ENCODE results near the gene SAMSN1.
"Not testable (repeated sequence)": the region's sequence is repeated elsewhere in the genome, so short reads cannot be mapped to it uniquely, and the experiment has no call there.

The SAMSN1 gene

GRCh38 chr21:14495075-14495474 lies 51.0 kb downstream of the SAMSN1 start:
- no peaks in the 10 kb centered on the region for H3K36me3 ChIP-seq (ENCODE audit: control insufficient read depth in 1 of 2, insufficient read depth in 2 of 2, low read length in 2 of 2)
- H3K27ac ChIP-seq (ENCODE audit: low read length): no peak overlapping the region
- no peaks in the 10 kb centered on the region for H3K4me1 ChIP-seq (ENCODE audit: control insufficient read depth in 1 of 2, insufficient read depth in 2 of 2, low read length in 2 of 2)
- H3K9me3 ChIP-seq (ENCODE audit: control insufficient read depth in 1 of 2, low read length in 2 of 2): no peaks in the 10 kb centered on the region
- no peaks in the 10 kb centered on the region for H3K27me3 ChIP-seq (ENCODE audit: low read depth, low read length)
- H3K4me3 ChIP-seq (ENCODE audit: low read depth in 1 of 2, low read length in 2 of 2): no peak overlapping the region

- not testable (repeated sequence) for H3K27me3 ChIP-seq (ENCODE audit: low read depth, low read length); H3K9me3 ChIP-seq (ENCODE audit: control insufficient read depth in 1 of 2, low read length in 2 of 2); H3K27ac ChIP-seq (ENCODE audit: low read length); H3K4me3 ChIP-seq (ENCODE audit: low read depth in 1 of 2, low read length in 2 of 2); H3K4me1 ChIP-seq (ENCODE audit: control insufficient read depth in 1 of 2, insufficient read depth in 2 of 2, low read length in 2 of 2); H3K36me3 ChIP-seq (ENCODE audit: control insufficient read depth in 1 of 2, insufficient read depth in 2 of 2, low read length in 2 of 2)
Measured at GRCh38 chr21:14494181-14494580, 51.9 kb downstream of the SAMSN1 start.

- no peaks in the 10 kb centered on the region for H3K27me3 ChIP-seq (ENCODE audit: low read depth, low read length)
- H3K4me3 ChIP-seq (ENCODE audit: low read depth in 1 of 2, low read length in 2 of 2): no peak overlapping the region
- no peak overlapping the region for H3K27ac ChIP-seq (ENCODE audit: low read length)
- H3K36me3 ChIP-seq (ENCODE audit: control insufficient read depth in 1 of 2, insufficient read depth in 2 of 2, low read length in 2 of 2): no peaks in the 10 kb centered on the region
- no peaks in the 10 kb centered on the region for H3K9me3 ChIP-seq (ENCODE audit: control insufficient read depth in 1 of 2, low read length in 2 of 2)
- H3K4me1 ChIP-seq (ENCODE audit: control insufficient read depth in 1 of 2, insufficient read depth in 2 of 2, low read length in 2 of 2): no peaks in the 10 kb centered on the region
Measured at GRCh38 chr21:14493731-14494130, 52.4 kb downstream of the SAMSN1 start.

- no peaks in the 10 kb centered on the region for H3K4me1 ChIP-seq (ENCODE audit: control insufficient read depth in 1 of 2, insufficient read depth in 2 of 2, low read length in 2 of 2)
- H3K27ac ChIP-seq (ENCODE audit: low read length): no peak overlapping the region
- H3K4me3 ChIP-seq (ENCODE audit: low read depth in 1 of 2, low read length in 2 of 2): no peak overlapping the region
- no peaks in the 10 kb centered on the region for H3K36me3 ChIP-seq (ENCODE audit: control insufficient read depth in 1 of 2, insufficient read depth in 2 of 2, low read length in 2 of 2)
- no peaks in the 10 kb centered on the region for H3K9me3 ChIP-seq (ENCODE audit: control insufficient read depth in 1 of 2, low read length in 2 of 2)
- no peaks in the 10 kb centered on the region for H3K27me3 ChIP-seq (ENCODE audit: low read depth, low read length)
Measured at GRCh38 chr21:14492931-14493330, 53.2 kb downstream of the SAMSN1 start.

- no peak overlapping the region for H3K4me3 ChIP-seq (ENCODE audit: low read depth in 1 of 2, low read length in 2 of 2)
- H3K36me3 ChIP-seq (ENCODE audit: control insufficient read depth in 1 of 2, insufficient read depth in 2 of 2, low read length in 2 of 2): no peaks in the 10 kb centered on the region
- no peaks in the 10 kb centered on the region for H3K4me1 ChIP-seq (ENCODE audit: control insufficient read depth in 1 of 2, insufficient read depth in 2 of 2, low read length in 2 of 2)
- no peaks in the 10 kb centered on the region for H3K27me3 ChIP-seq (ENCODE audit: low read depth, low read length)
- H3K9me3 ChIP-seq (ENCODE audit: control insufficient read depth in 1 of 2, low read length in 2 of 2): no peaks in the 10 kb centered on the region
- H3K27ac ChIP-seq (ENCODE audit: low read length): no peak overlapping the region
Measured at GRCh38 chr21:14491269-14491681, 54.8 kb downstream of the SAMSN1 start.

- no peaks in the 10 kb centered on the region for H3K36me3 ChIP-seq (ENCODE audit: control insufficient read depth in 1 of 2, insufficient read depth in 2 of 2, low read length in 2 of 2)
- no peak overlapping the region for H3K4me3 ChIP-seq (ENCODE audit: low read depth in 1 of 2, low read length in 2 of 2)
- no peaks in the 10 kb centered on the region for H3K27me3 ChIP-seq (ENCODE audit: low read depth, low read length)
- H3K4me1 ChIP-seq (ENCODE audit: control insufficient read depth in 1 of 2, insufficient read depth in 2 of 2, low read length in 2 of 2): no peaks in the 10 kb centered on the region
- H3K9me3 ChIP-seq (ENCODE audit: control insufficient read depth in 1 of 2, low read length in 2 of 2): no peaks in the 10 kb centered on the region
- H3K27ac ChIP-seq (ENCODE audit: low read length): no peak overlapping the region
Measured at GRCh38 chr21:14488672-14489204, 57.4 kb downstream of the SAMSN1 start.

- Histone ChIP-seq H3K36me3 (ENCODE audit: control insufficient read depth in 1 of 2, insufficient read depth in 2 of 2, low read length in 2 of 2) (no peaks in the 10 kb centered on the region), H3K9me3 (ENCODE audit: control insufficient read depth in 1 of 2, low read length in 2 of 2) (no peaks in the 10 kb centered on the region), H3K27me3 (ENCODE audit: low read depth, low read length) (no peaks in the 10 kb centered on the region), H3K4me1 (ENCODE audit: control insufficient read depth in 1 of 2, insufficient read depth in 2 of 2, low read length in 2 of 2) (no peaks in the 10 kb centered on the region), H3K4me3 (ENCODE audit: low read depth in 1 of 2, low read length in 2 of 2) (no peak overlapping the region), H3K27ac (ENCODE audit: low read length) (no peak overlapping the region)
Measured at GRCh38 chr21:14487490-14488432, 58.4 kb downstream of the SAMSN1 start.

- H3K4me3 ChIP-seq (ENCODE audit: low read depth in 1 of 2, low read length in 2 of 2): no peak overlapping the region
- H3K36me3 ChIP-seq (ENCODE audit: control insufficient read depth in 1 of 2, insufficient read depth in 2 of 2, low read length in 2 of 2): no peaks in the 10 kb centered on the region
- H3K4me1 ChIP-seq (ENCODE audit: control insufficient read depth in 1 of 2, insufficient read depth in 2 of 2, low read length in 2 of 2): no peaks in the 10 kb centered on the region
- no peaks in the 10 kb centered on the region for H3K9me3 ChIP-seq (ENCODE audit: control insufficient read depth in 1 of 2, low read length in 2 of 2)
- no peaks in the 10 kb centered on the region for H3K27me3 ChIP-seq (ENCODE audit: low read depth, low read length)
- no peak overlapping the region for H3K27ac ChIP-seq (ENCODE audit: low read length)
Measured at GRCh38 chr21:14486869-14487268, 59.2 kb downstream of the SAMSN1 start.

GRCh38 chr21:14484188-14485009 lies 61.7 kb downstream of the SAMSN1 start:
- no peaks in the 10 kb centered on the region for H3K27me3 ChIP-seq (ENCODE audit: low read depth, low read length)
- H3K9me3 ChIP-seq (ENCODE audit: control insufficient read depth in 1 of 2, low read length in 2 of 2): no peaks in the 10 kb centered on the region
- no peak overlapping the region for H3K4me3 ChIP-seq (ENCODE audit: low read depth in 1 of 2, low read length in 2 of 2)
- no peaks in the 10 kb centered on the region for H3K4me1 ChIP-seq (ENCODE audit: control insufficient read depth in 1 of 2, insufficient read depth in 2 of 2, low read length in 2 of 2)
- H3K27ac ChIP-seq (ENCODE audit: low read length): no peak overlapping the region
- no peaks in the 10 kb centered on the region for H3K36me3 ChIP-seq (ENCODE audit: control insufficient read depth in 1 of 2, insufficient read depth in 2 of 2, low read length in 2 of 2)

- Histone ChIP-seq H3K36me3 (ENCODE audit: control insufficient read depth in 1 of 2, insufficient read depth in 2 of 2, low read length in 2 of 2) (no peaks in the 10 kb centered on the region), H3K27ac (ENCODE audit: low read length) (no peak overlapping the region), H3K27me3 (ENCODE audit: low read depth, low read length) (no peaks in the 10 kb centered on the region), H3K4me3 (ENCODE audit: low read depth in 1 of 2, low read length in 2 of 2) (no peak overlapping the region), H3K9me3 (ENCODE audit: control insufficient read depth in 1 of 2, low read length in 2 of 2) (no peaks in the 10 kb centered on the region), H3K4me1 (ENCODE audit: control insufficient read depth in 1 of 2, insufficient read depth in 2 of 2, low read length in 2 of 2) (no peaks in the 10 kb centered on the region)
Measured at GRCh38 chr21:14483296-14483695, 62.8 kb downstream of the SAMSN1 start.

GRCh38 chr21:14482165-14482564 lies 64.0 kb downstream of the SAMSN1 start:
- Histone ChIP-seq H3K4me3 (ENCODE audit: low read depth in 1 of 2, low read length in 2 of 2) (no peak overlapping the region), H3K4me1 (ENCODE audit: control insufficient read depth in 1 of 2, insufficient read depth in 2 of 2, low read length in 2 of 2) (peaks cover 0 to 8% of the 10 kb centered on the region in 2 donors), H3K27ac (ENCODE audit: low read length) (peak overlapping the region; percentile 41), H3K36me3 (ENCODE audit: control insufficient read depth in 1 of 2, insufficient read depth in 2 of 2, low read length in 2 of 2) (no peaks in the 10 kb centered on the region), H3K27me3 (ENCODE audit: low read depth, low read length) (no peaks in the 10 kb centered on the region), H3K9me3 (ENCODE audit: control insufficient read depth in 1 of 2, low read length in 2 of 2) (no peaks in the 10 kb centered on the region)
